NCI-H526 (cell line): ENCODE measurements around the gene TCF7L1.
"Not testable (repeated sequence)": the region's sequence is repeated elsewhere in the genome, so short reads cannot be mapped to it uniquely, and the experiment has no call there.

ENCODE experiments used
- DNase-seq, 2 experiments: peaks; one replicate each; lab custom pipeline; 2025; lab: John Stamatoyannopoulos, UW

Gene TCF7L1

DNA sequence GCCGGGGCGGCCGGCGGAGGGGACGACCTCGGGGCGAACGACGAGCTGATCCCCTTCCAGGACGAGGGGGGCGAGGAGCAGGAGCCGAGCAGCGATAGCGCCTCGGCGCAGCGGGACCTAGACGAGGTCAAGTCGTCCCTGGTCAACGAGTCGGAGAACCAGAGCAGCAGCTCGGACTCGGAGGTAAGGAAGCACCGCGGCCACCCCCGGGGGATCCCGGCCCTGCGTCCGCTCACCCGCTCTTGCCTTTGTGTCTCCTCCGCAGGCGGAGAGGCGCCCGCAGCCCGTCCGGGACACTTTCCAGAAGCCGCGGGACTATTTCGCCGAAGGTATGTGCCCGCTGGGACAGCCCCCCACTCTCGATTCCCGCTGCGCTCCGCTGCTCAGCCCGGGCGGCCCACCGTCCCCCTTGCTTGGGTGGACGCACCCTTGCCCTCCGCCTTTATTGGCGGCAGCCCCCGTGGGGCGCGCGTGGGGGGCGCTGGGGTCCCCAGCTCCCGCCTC lies 611 bp downstream of the TCF7L1 start:
- DNase-seq: peak in 1 of 2 experiments; percentile 48

DNA sequence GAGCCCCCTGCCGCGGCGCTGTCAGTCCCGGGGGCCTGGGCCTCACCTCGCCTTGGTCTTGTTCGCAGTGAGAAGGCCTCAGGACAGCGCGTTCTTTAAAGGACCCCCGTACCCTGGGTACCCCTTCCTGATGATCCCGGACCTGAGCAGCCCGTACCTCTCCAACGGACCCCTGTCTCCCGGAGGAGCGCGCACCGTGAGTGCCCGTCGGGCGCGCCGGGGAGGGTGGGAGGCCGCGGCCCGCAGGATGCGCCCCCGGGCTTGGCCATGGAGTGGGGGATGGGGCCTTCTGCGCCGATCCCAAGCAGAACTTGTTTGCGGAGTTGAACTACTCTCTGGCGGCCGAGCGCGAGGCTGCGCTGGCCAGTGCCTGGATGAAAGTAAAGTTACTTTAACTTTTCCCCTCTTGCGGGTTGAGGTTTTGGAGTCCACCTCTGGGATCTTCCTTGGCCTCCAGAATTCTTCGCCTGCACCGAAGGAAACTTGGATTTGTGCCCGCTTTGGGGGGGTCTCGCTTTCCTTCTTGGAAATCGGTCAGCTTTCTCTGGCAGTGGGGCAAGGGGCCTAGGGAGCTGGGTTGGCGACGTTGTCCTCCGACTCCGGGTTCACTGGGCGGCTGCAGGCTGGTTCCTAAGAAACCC lies 1.2 kb downstream of the TCF7L1 start:
- DNase-seq: peak in 1 of 2 experiments; percentile 29

DNA sequence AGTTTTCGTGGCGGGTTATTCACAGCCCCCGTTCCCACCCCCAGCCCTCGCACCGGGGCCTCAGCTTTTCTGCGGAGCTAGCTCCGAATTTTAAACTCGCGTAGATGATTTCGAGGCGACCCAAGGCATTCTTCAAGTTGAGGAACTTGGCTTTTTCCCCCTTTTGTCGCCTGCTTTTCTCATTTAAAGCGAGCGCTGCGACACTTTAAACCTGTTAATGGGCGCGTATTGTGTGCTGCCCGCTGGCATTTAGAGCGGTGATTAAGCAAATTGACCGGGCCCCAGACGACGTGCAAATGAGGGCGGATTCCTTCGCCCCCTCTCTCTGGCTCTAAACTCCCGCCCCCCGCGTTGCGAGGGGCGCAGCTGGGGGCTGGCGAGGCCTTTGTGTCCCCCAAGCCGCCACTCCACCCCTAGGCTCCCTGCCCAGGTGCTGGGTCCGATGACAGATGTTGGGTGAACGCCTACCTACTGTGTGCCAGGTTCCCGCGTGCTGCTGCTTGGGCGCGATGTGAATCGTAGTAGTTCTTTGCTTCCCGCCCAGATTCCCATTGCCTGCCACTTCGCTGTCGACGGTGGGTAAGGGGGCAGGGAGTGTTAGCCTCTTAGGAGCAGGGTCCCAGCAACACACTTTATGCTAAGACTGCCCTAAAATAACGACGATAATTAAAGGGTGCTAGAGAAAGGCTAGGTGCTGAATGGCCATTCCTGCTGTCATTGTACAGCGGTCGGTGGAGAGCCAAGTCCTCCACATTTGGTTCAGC lies 1.9 kb downstream of the TCF7L1 start:
- peak in 1 of 2 experiments; percentile 19 for DNase-seq

DNA sequence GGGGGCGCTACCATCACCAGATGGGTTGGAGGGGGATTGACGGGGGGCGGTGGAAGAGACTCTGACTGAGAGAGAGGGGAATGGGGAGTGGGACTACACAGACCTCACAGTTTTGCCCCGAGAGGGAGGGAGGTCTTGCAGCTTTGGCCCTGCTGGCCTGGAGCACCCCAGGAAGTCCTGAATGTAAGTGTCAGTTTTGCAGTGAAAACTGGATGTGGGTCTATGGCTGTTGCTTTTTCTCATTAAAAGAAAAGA lies 2.4 kb downstream of the TCF7L1 start:
- no peak for DNase-seq

DNA sequence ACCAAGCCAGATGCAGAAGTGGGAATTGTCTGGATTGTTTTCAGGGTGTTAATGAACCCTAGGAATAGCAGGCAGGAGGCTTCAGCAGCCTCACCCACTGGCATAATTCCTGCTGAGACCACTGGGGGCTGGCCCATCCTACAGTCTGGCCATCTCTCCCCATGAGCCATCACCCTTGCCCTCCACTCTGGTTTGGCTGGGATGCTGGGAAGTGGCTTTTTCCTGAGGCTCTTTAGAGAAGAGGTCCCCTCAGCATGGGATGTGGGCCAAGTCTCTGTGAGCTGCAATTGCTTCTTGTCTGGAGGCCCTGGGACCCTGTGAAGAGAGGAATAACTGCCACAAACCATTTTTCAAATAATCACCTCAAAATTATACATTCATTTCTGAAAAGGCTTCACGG lies 4.0 kb downstream of the TCF7L1 start:
- DNase-seq: no peak

DNA sequence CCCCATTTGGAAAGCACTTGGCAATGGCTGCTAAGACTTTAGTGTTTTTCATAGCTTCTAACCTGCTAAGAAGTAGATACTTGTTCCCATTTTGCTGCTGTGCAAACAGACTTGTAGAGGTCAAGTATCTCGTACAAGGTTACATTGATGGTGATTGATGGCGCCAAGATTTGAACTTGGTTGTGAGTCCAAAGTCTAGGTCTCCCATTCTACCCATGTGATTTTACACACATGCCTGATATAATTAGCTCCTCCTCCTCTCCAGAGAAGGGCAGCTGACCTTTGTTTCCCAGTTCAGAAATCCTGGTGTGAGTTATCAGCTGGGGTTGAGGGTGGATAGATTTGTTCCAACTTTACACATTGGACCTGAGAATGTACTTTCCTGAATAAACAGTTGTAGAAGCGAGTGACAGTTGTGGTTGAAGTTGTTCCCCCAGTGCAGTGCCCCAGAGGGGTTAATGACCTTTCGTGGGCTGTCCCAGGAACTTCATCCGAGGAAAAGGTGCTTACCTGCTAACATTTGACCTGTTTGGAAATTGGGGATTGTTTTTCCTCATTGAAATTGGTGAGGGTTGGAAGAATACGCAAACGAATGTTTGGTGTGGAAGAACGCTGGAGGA lies 10.4 kb downstream of the TCF7L1 start:
- DNase-seq: no peak

DNA sequence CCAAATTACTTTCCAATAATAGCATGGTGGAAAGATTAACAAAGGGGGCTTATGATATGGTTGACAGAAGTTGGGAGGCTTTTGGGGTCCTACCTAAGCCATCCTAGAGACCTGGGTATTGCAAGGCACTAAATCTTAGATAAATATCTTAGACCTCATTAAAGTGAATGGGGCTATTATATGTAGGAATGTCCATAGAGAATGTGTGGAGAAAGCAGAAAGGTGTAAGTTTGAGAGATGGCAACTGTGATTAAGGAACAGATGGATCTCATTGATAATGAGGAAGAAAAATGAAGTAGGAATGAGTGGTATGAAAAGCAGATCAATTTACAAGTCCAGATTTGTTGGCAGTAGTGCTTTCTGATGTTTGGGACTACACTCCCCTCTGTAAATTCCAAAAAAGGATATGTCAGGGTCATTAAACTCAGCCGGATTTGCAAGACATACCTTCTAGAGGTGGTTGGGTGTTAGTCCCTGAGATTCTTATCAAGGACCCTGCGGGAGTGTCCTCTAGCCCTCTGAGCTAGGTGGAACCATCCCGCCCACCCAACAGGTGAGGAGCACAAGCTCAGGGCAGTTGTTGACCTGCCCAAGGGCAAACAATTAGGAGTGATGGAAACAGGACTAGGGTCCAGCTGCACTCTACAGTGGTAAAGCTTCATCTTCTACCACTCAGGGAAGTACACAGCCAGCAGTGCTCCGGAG lies 12.1 kb downstream of the TCF7L1 start:
- DNase-seq: no peak

DNA sequence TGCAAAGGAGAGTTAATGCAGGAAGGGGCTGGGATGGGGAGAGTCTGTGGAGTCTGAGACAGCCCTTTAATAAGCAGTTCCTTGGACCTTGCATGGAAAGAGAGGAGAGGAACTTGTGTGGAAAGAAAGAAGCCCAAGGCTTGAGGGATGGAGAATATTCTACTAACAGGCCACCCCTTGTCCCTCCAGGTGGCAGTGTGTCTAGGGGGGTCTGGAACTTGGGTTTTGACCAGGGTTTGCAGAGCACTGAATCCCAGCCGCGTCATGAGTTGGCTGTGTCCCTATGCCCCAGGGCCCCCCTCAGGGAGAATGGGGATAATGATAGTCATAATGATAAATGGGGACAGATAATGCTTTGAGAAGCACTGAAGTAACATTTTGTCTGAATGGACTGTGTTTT lies 15.0 kb downstream of the TCF7L1 start:
- no peak for DNase-seq

DNA sequence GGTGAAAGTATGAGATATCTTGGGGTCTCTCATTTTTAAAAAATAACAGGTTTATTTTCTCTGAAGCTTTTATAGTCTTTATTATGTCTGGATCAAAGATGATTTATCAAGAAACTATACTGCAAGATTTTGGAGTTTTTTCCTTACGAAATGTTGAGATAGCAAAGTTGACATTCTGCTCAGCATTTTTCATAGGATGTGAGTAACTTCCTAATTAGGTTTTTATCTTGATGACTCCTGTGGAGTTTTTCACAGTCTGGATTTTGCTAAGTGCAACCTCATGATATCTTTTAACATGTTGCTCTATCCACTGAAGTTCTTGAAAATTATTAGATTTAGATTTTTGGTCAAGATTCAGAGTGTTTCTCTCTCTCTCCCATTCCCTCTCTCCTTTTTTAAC lies 17.8 kb downstream of the TCF7L1 start:
- DNase-seq: no peak

DNA sequence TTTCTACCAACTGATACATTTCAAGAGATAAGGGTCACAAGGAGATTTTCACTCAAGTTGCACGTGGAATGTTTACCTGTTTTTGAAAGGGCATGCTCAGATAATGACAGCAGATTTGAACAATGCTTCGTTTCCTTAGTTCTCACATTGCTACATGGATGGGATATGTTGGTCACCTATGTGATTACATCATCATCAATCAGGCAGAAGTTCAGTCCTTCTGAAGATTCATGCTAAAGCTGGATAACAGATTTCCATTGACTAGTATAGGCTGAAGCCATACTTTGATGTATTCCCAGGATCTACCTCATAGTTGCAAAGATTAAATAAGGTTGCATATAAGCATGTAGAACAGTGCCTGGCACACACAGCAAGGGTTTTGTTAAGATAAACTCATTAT lies 19.7 kb downstream of the TCF7L1 start:
- no peak for DNase-seq

DNA sequence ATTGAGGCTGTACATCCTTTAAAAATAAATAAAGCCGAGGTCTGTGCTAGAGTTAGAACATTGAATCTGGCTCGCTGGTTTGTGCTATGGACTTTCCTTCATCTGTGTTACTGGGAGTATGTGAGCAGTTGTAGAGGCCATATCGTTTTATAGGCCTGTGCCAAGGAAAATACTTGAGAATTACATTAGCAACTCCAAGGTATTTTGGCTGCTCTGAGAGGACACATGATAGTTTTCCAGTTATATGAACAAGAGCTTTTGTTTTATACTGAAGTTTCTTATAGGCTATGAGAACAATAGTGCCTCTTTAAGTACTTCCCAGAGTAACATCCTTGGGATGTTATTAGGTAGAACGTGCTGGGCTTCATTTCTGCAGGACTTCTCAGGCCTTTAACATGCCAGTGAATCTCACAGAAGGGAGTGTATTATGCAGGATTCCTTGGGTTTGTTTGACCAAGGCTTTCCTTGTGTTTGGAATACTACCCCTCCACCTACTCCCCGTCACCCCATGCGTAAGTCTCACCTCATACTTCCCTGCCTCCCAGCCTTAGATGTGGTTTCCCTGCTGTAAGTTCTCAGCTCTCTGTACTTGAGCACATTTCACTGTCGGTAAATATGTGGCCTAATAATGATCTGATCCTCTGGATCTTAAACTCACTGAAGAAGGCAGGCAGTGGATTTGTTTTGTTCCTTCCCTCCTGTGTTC lies 21.0 kb downstream of the TCF7L1 start:
- DNase-seq: no peak

DNA sequence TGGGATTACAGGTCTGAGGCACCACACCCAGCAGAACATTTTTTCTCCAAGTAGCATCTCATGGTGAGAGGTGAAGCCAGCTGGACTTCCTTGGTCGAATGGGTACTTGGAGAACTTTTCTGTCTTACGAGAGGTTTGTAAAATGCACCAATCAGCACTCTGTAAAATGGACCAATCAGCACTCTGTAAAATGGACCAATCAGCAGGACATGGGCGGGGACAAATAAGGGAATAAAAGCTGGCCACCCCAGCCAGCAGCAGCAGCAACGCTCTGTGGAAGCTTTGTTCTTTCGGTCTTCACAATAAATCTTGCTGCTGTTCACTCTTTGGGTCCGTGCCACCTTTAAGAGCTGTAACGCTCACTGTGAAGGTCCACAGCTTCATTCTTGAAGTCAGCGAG lies 21.9 kb downstream of the TCF7L1 start:
- not testable (repeated sequence) for DNase-seq

DNA sequence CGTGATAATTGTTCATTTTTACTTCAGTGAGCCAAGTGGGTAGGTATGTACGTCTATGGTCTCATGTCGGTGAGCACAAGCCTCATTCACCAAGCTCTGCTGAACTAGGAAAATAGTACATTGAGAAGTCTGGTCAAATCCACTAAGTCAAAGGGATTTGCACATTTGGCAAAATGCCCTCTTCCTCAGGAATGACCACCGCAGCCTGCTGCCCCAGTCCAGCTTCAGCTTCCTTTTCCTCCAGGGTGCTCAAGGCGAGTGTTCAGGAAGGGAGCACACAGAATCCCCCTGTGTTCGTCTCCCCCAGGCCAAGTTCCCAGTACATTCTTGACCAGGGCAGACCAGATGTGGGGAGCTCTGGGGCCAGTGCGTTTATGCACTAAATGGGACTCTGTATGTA lies 23.0 kb downstream of the TCF7L1 start:
- no peak for DNase-seq

DNA sequence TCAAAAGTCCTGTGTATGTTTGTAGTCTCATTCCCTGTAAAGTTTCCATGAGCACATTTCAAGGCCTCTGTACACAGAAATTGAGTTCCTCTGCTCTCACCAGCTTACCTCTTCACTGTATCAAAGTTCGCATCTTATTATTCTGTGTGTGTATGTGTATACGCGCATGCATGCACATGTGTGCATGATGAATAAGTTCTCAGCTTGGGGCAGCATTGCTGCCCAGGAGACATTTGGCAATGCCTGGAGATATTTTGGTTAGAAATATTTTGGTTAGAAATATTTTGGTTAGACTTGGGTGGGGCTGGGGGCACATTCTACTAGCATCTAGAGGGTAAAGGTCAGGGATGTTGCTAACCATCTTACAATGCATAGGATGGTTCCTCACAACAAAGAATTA lies 23.4 kb downstream of the TCF7L1 start:
- no peak for DNase-seq

DNA sequence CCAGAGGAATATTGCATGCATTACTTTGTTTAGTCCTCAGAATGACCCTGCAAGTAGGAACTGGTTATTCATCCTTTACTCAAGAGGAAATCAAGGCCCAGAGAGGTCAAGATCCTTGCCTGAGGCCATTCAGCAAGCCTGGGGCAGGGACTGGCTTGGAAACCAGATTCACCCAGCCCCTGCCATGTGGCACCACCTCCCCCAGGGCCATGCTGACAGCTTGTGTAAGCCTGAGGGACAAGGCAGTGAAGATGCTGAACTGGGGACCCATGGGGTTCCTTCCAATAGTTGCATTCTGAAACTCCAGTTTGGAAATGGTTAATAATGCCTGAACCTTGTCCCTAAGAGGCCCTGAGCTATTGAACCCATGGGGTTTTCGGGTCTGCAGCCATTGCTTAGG lies 24.2 kb downstream of the TCF7L1 start:
- DNase-seq: no peak

DNA sequence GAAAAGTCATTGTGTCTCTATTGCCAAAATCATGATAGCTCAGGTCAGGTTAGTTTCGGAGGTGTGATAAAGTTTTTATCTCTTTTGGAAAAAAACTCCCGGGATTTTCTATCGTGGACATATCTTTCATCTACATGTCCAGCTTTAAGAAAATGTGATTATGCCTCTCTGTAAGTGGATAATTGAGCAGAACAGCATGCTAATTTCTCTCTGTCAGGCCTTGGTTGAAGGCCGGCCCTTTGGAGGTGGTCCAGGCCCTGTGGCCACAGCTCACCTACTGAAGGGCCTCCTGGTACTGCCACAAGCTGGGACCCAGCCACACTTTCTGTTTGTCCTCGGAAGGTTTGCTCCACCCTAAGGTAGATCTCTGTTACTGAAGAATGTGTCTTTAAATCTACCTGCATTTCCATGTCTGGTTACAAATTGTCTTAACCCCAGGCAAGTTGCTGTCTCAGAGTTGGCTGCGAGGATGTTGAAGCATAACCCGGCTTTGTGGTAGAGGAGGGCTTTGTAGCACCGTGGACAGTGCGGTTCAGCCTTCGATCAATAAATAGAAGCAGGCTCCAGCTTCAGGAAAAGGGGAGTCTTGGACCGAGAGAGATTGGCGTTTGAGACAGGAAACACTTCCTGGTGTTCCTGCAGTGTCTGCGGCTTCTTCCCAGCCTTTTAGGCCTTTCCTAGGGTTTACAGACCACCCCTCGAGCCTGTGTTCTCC lies 25.5 kb downstream of the TCF7L1 start:
- DNase-seq: no peak

DNA sequence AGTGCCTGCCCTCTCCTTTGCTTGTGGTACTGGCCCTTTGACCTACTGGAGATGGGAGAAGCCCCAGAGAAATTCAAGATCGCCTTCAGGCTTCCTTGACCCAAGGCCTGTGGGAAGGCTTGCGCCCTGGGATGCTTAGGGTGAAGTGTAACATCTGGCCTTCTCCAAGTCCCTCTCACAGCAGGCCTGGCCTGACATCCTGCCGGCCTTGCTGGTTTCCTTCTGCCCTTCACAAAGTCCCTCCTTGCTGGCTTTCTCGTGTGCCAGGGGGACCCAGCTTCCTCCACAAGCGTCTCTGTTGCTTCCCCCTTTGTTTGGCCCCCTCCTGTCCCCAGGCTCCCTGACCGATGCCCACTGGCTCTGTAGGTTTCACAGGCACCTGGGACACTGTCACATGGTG lies 26.4 kb downstream of the TCF7L1 start:
- DNase-seq: no peak

DNA sequence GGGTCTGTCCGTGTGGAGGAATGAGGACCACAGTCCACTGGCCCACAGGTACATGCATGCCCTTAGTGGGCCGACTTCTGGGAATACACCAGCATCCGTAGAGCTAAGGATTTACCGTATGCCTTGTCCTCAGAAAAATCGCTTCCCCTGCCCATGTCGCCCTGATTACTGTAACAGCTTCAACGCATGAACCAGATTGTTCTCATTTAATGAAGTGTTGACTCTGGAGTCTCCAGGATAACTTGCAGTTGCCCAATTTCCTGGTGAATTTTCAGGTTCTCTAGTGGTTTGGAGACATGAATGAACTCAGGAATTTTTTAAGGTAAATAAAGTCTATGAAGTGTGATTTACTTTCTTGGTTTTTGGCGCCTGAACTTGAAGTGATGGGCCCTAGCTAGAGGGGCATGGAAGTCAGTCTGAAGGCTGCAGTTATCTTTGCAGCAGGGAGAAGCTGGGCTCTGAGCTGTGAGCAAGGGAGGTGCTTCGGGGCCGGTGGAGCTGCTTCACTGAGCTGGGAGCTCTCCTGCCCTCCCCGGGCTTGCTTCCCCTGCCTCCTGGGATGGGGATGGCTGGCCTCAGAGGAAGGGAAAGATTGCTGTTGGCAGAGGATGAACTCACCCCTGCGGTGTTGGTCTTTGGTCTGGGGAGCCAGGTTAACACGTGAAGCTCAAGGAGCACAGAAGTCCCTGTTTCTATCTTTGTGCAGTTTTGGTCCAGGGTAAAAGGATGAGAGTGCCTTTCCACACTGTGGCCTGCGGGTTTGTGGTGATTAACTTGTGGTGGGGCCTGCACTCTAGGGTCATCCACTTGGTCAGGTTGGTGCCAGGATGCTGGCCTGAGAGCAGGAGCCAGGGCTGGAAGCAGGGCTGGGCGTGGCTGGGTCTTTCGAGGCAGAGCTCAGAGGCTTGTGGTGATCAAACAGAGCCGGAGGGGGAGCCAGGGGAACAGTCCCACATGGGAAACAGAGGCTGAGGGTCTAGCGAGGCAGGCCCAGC lies 28.1 kb downstream of the TCF7L1 start:
- DNase-seq: no peak

DNA sequence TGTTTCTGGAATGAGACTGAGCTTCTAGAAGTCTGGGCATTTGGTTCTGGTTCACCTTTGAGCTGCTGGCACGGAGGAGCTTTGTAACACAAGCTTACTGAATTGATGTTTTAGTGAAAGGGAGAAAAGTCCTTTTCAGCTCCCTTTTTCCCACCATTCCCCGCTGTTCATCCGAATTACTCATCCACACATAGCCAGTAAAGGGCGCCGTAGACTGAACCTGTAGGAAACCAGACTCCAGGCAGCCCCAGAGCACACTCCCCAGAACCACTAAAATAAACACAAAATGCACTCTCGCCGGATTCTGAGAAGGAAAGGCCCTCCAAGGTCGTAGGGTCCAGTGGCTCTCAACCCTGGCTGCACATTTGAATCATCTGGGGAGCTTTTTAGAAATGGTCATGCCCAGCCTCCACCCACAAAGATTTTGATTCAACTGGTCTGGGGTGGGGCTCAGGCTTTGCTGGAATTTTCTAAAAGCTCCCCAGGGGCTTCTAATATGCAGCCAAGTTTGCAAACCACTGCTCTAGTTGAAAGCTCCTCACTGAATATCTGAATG lies 29.6 kb downstream of the TCF7L1 start:
- no peak for DNase-seq

DNA sequence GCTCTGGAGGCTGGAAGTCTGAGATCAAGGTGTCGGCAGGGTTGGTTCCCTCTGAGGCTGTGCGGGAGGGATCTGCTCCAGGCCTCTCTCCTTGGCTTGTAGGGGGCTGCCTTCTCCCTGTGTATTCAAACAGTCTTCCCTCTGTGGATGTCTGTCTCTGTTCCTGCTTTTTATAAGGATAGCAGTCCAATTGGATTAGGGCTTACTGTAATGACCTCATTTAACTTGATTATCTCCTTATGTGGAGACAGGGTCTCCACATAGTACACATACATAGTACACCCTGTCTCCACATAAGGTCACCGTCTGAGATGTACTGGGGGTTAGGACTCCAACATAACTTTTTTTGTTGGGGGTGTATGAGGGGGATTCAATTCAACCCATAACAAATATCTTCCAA lies 30.5 kb downstream of the TCF7L1 start:
- no peak for DNase-seq
